SK-N-SH (cell line): ENCODE measurements around the gene PCED1A.

Source experiments
- CHD2 ChIP-seq: fragments of 150-350 bp; IDR thresholded peaks from 2 replicates; pipeline ENCODE4 v1.6.1; 2018; ENCODE audit warnings: low read length; ENCODE audit not compliant: partially characterized antibody
- GABPA ChIP-seq: IDR thresholded peaks from 2 replicates; pipeline ENCODE4 v1.4.0; 2012; ENCODE audit warnings: low read depth, mild to moderate bottlenecking
- POLR2AphosphoS5 ChIP-seq: IDR thresholded peaks from 2 replicates; pipeline ENCODE4 v1.6.1; 2012; ENCODE audit warnings: low read depth, low read length
- RCOR1 ChIP-seq: fragments of 150-350 bp; IDR thresholded peaks from 2 replicates; pipeline ENCODE4 v1.6.1; 2017; ENCODE audit warnings: antibody characterized with exemption, low read length
- TEAD4 ChIP-seq: IDR thresholded peaks from 2 replicates; pipeline ENCODE4 v1.4.0; 2012; ENCODE audit warnings: mild to moderate bottlenecking, borderline replicate concordance; ENCODE audit not compliant: insufficient read depth
- TF ChIP-seq, protein P1 (sequence below): fragments of 200-600 bp; sonication (generic); IDR thresholded peaks from 2 replicates; pipeline ENCODE4 v1.6.1; 2017; ENCODE audit warnings: antibody characterized with exemption, mild to moderate bottlenecking, moderate library complexity
- TF ChIP-seq, protein P2 (sequence below): fragments of 150-350 bp; IDR thresholded peaks from 2 replicates; pipeline ENCODE4 v1.6.1; 2017; ENCODE audit warnings: antibody characterized with exemption, low read length, low read depth, borderline replicate concordance

DNA sequence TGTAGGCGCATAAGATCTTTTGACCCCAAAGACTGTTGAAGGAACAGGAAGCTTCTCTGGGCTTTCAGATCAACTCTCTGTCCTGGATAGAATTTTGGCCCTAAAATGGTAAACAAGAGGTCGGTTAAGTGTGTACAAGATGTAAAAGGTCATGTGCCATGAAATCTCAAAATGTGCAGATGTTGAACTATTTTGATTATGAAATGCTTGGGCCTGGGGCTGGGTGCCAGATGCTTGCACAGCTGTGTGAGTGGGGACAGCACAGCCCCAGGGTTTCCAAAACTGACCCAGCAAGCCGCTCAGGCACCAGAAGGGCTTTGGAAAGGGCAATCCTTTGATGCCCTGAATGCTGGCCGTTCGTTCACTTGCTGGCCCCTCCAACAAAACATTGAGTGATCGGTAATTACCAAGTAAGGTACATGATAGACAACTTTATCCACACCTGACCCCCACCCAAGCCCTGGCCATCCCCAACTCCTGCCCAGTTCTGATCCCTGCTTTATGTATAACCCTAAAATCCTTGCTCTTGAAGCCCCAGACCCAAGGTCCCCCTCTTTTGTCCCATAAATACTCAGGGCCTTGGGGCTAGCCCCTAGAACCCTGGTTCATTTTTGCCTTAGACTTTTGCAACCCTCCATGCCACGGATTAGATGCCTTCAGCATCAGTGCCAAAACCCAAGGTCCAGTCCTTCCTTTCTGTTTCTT, 22.4 kb downstream of the PCED1A start:
- no peak for TF ChIP-seq CHD2
- TF ChIP-seq, protein P1, sequence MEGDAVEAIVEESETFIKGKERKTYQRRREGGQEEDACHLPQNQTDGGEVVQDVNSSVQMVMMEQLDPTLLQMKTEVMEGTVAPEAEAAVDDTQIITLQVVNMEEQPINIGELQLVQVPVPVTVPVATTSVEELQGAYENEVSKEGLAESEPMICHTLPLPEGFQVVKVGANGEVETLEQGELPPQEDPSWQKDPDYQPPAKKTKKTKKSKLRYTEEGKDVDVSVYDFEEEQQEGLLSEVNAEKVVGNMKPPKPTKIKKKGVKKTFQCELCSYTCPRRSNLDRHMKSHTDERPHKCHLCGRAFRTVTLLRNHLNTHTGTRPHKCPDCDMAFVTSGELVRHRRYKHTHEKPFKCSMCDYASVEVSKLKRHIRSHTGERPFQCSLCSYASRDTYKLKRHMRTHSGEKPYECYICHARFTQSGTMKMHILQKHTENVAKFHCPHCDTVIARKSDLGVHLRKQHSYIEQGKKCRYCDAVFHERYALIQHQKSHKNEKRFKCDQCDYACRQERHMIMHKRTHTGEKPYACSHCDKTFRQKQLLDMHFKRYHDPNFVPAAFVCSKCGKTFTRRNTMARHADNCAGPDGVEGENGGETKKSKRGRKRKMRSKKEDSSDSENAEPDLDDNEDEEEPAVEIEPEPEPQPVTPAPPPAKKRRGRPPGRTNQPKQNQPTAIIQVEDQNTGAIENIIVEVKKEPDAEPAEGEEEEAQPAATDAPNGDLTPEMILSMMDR: no peak
- no peak for TF ChIP-seq RCOR1
- no peak for TF ChIP-seq TEAD4
- TF ChIP-seq GABPA: no peak
- TF ChIP-seq, protein P2, sequence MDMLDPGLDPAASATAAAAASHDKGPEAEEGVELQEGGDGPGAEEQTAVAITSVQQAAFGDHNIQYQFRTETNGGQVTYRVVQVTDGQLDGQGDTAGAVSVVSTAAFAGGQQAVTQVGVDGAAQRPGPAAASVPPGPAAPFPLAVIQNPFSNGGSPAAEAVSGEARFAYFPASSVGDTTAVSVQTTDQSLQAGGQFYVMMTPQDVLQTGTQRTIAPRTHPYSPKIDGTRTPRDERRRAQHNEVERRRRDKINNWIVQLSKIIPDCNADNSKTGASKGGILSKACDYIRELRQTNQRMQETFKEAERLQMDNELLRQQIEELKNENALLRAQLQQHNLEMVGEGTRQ: no peak
- TF ChIP-seq POLR2AphosphoS5: no peak
